IPS-18a (cell line): ENCODE data around the gene KRT3.

ENCODE experiments used
- H3K27ac ChIP-seq: one replicate; pipeline ENCODE4 v1.5.1; 2013; ENCODE audit warnings: low read length
- H3K27me3 ChIP-seq: one replicate; pipeline ENCODE4 v1.6.1; 2013; ENCODE audit warnings: mild to moderate bottlenecking, low read length; ENCODE audit not compliant: control insufficient read depth, insufficient read depth
- H3K36me3 ChIP-seq: one replicate; pipeline ENCODE4 v1.6.1; 2013; ENCODE audit warnings: low read depth, low read length; ENCODE audit not compliant: control insufficient read depth
- H3K4me1 ChIP-seq: one replicate; pipeline ENCODE4 v1.6.1; 2013; ENCODE audit warnings: low read depth, low read length; ENCODE audit not compliant: control insufficient read depth
- H3K4me3 ChIP-seq: one replicate; pipeline ENCODE4 v1.5.1; 2013; ENCODE audit warnings: low read length
- H3K9ac ChIP-seq: one replicate; pipeline ENCODE4 v1.6.1; 2013; ENCODE audit warnings: mild to moderate bottlenecking, low read length, moderate library complexity
- H3K9me3 ChIP-seq: one replicate; pipeline ENCODE4 v1.6.1; 2013; ENCODE audit warnings: low read depth, low read length; ENCODE audit not compliant: control insufficient read depth

The KRT3 gene

GRCh38 chr12:52817003-52817698, 21.2 kb upstream of the KRT3 start:
- Histone ChIP-seq H3K9me3 (no peaks in the 10 kb centered on the region), H3K36me3 (no peaks in the 10 kb centered on the region), H3K27ac (no peak overlapping the region), H3K27me3 (no peaks in the 10 kb centered on the region), H3K9ac (no peak overlapping the region), H3K4me1 (no peaks in the 10 kb centered on the region), H3K4me3 (no peak overlapping the region)

- Histone ChIP-seq H3K36me3 (no peaks in the 10 kb centered on the region), H3K4me1 (no peaks in the 10 kb centered on the region), H3K27ac (no peak overlapping the region), H3K4me3 (no peak overlapping the region), H3K27me3 (no peaks in the 10 kb centered on the region), H3K9me3 (no peaks in the 10 kb centered on the region), H3K9ac (no peak overlapping the region)
These were observed 20.0 kb upstream of the KRT3 start for GRCh38 chr12:52815676-52816588.

GRCh38 chr12:52815161-52815560, 19.2 kb upstream of the KRT3 start:
- Histone ChIP-seq H3K36me3 (no peaks in the 10 kb centered on the region), H3K4me1 (no peaks in the 10 kb centered on the region), H3K9ac (no peak overlapping the region), H3K4me3 (no peak overlapping the region), H3K9me3 (no peaks in the 10 kb centered on the region), H3K27ac (no peak overlapping the region), H3K27me3 (no peaks in the 10 kb centered on the region)

GRCh38 chr12:52814710-52815155, 18.8 kb upstream of the KRT3 start:
- H3K9me3 ChIP-seq, result no peaks in the 10 kb centered on the region
- H3K9ac ChIP-seq, result no peak overlapping the region
- H3K4me3 ChIP-seq, result no peak overlapping the region
- H3K36me3 ChIP-seq, result no peaks in the 10 kb centered on the region
- no peaks in the 10 kb centered on the region for H3K27me3 ChIP-seq
- H3K27ac ChIP-seq, result no peak overlapping the region
- H3K4me1 ChIP-seq, result no peaks in the 10 kb centered on the region

GRCh38 chr12:52813885-52814709, 18.2 kb upstream of the KRT3 start, which contains the start of gene KRT4:
Gene KRT4 (minus strand): TSS chr12:52814116. CDS start chr12:52814058, 58 bp downstream.
- no peak within 1 kb of the TSS for H3K9ac ChIP-seq
- H3K4me1 ChIP-seq, result no peaks in the 10 kb centered on the region
- no peaks in the 10 kb centered on the region for H3K27me3 ChIP-seq
- H3K36me3 ChIP-seq, result no peaks in the 10 kb centered on the region
- no peak within 1 kb of the TSS for H3K4me3 ChIP-seq
- no peaks in the 10 kb centered on the region for H3K9me3 ChIP-seq
- H3K27ac ChIP-seq, result no peak within 1 kb of the TSS

- no peaks in the 10 kb centered on the region for H3K4me1 ChIP-seq
- H3K4me3 ChIP-seq, result no peak overlapping the region
- H3K27me3 ChIP-seq, result no peaks in the 10 kb centered on the region
- no peaks in the 10 kb centered on the region for H3K9me3 ChIP-seq
- H3K36me3 ChIP-seq, result no peaks in the 10 kb centered on the region
- H3K9ac ChIP-seq, result no peak overlapping the region
- no peak overlapping the region for H3K27ac ChIP-seq
These were observed 17.4 kb upstream of the KRT3 start for GRCh38 chr12:52813203-52813819.

- Histone ChIP-seq H3K4me1 (no peaks in the 10 kb centered on the region), H3K9me3 (no peaks in the 10 kb centered on the region), H3K9ac (no peak overlapping the region), H3K4me3 (no peak overlapping the region), H3K27me3 (no peaks in the 10 kb centered on the region), H3K36me3 (no peaks in the 10 kb centered on the region), H3K27ac (no peak overlapping the region)
These were observed 16.8 kb upstream of the KRT3 start for GRCh38 chr12:52812749-52813148.

GRCh38 chr12:52812073-52812400, 16.1 kb upstream of the KRT3 start:
- H3K9me3 ChIP-seq, result no peaks in the 10 kb centered on the region
- H3K27ac ChIP-seq, result no peak overlapping the region
- H3K27me3 ChIP-seq, result no peaks in the 10 kb centered on the region
- H3K9ac ChIP-seq, result no peak overlapping the region
- H3K4me1 ChIP-seq, result no peaks in the 10 kb centered on the region
- no peaks in the 10 kb centered on the region for H3K36me3 ChIP-seq
- H3K4me3 ChIP-seq, result no peak overlapping the region

- H3K36me3 ChIP-seq, result no peaks in the 10 kb centered on the region
- H3K9me3 ChIP-seq, result no peaks in the 10 kb centered on the region
- H3K9ac ChIP-seq, result no peak overlapping the region
- no peaks in the 10 kb centered on the region for H3K4me1 ChIP-seq
- no peak overlapping the region for H3K27ac ChIP-seq
- no peak overlapping the region for H3K4me3 ChIP-seq
- H3K27me3 ChIP-seq, result no peaks in the 10 kb centered on the region
These were observed 15.5 kb upstream of the KRT3 start for GRCh38 chr12:52811191-52812072.

GRCh38 chr12:52810554-52810953, 14.6 kb upstream of the KRT3 start:
- Histone ChIP-seq H3K36me3 (no peaks in the 10 kb centered on the region), H3K27ac (no peak overlapping the region), H3K4me3 (no peak overlapping the region), H3K27me3 (no peaks in the 10 kb centered on the region), H3K4me1 (peaks cover 4% of the 10 kb centered on the region), H3K9ac (no peak overlapping the region), H3K9me3 (no peaks in the 10 kb centered on the region)
